A549 treated with ZK216348 at 1 μM for 4 hours (cell line): ENCODE results near the gene RPRD1A. TPM values are rescaled to one million over a fixed set of nuclear protein-coding genes. Genes with fewer than 3 reads are reported as not detected.

Experiments used
- total RNA-seq: library from RNA; stranded (reverse); fragments of 200-300 nt; extraction: Qiagen RNA extraction; gene quantifications from 5 replicates; pipeline ENCODE4 v1.2.3, GENCODE V29; 2022; ENCODE audit warnings: low read depth

The RPRD1A gene
- 15.4 to 25.3 TPM (median 21.5 TPM) in 5 replicates for total RNA-seq

GRCh38 chr18:36067055-36067957 lies at the start of gene RPRD1A:
Gene RPRD1A (minus strand): TSS chr18:36067559. CDS start chr18:36067404, 155 bp downstream.

GRCh38 chr18:35972197-35973000 lies 95.0 kb downstream of the RPRD1A start, which contains the start of gene RMP24:
Gene RMP24 (plus strand): TSS chr18:35972679.

Other genes starting within 250 kb of the RPRD1A start
- 37.5 to 62.1 TPM (median 49.2 TPM) in 5 replicates for gene SLC39A6, start 61.8 kb upstream of the RPRD1A start, total RNA-seq
- 28.9 to 39.0 TPM (median 34.7 TPM) in 5 replicates for gene ELP2, start 62.3 kb upstream of the RPRD1A start, total RNA-seq
- gene MOCOS, start 119.9 kb upstream of the RPRD1A start, total RNA-seq = 2.6 to 4.8 TPM (median 2.7 TPM) in 5 replicates
- 2.3 to 3.5 TPM (median 2.8 TPM) in 5 replicates for gene FHOD3, start 230.2 kb upstream of the RPRD1A start, total RNA-seq